RWPE2 (cell line): Measurements from ENCODE around the gene ZMYND15.

ENCODE experiments used
- ATAC-seq: fragments of 200-7000 bp; cut with Tn5 transposase; 3 replicates; pipeline ENCODE4 v1.9.1; 2021; ENCODE audit warnings: low read depth
- DNase-seq: peaks from one replicate; pipeline ENCODE4 v3.0.0-alpha.2; 2020; ENCODE audit warnings: low spot score
- H3K27ac ChIP-seq: fragments of 450-650 bp; 2 replicates; pipeline ENCODE4 v1.5.1; 2017; ENCODE audit warnings: mild to moderate bottlenecking; ENCODE audit not compliant: poor library complexity, severe bottlenecking
- H3K27me3 ChIP-seq: fragments of 250-450 bp; sonication (Bioruptor Pico); 2 replicates; pipeline ENCODE4 v1.5.1; 2021; ENCODE audit warnings: mild to moderate bottlenecking, moderate library complexity; ENCODE audit not compliant: insufficient read depth, poor library complexity, severe bottlenecking
- H3K36me3 ChIP-seq: fragments of 250-450 bp; sonication (Bioruptor Pico); 2 replicates; pipeline ENCODE4 v1.5.1; 2020; ENCODE audit warnings: low read depth, mild to moderate bottlenecking, moderate library complexity
- H3K4me1 ChIP-seq: fragments of 250-450 bp; sonication (Bioruptor Pico); 2 replicates; pipeline ENCODE4 v1.5.1; 2021; ENCODE audit warnings: mild to moderate bottlenecking, moderate library complexity; ENCODE audit not compliant: insufficient read depth, poor library complexity, severe bottlenecking
- H3K4me3 ChIP-seq: fragments of 250-450 bp; sonication (Bioruptor Pico); 2 replicates; pipeline ENCODE4 v1.5.1; 2021; ENCODE audit warnings: mild to moderate bottlenecking, moderate library complexity; ENCODE audit not compliant: severe bottlenecking
- H3K9me3 ChIP-seq: fragments of 250-450 bp; sonication (Bioruptor Pico); 2 replicates; pipeline ENCODE4 v1.5.1; 2021; ENCODE audit warnings: mild to moderate bottlenecking, moderate library complexity; ENCODE audit not compliant: severe bottlenecking
- CTCF ChIP-seq: fragments of 450-650 bp; IDR thresholded peaks from one replicate; pipeline ENCODE4 v1.5.1; 2017; ENCODE audit warnings: mild to moderate bottlenecking, moderate library complexity; ENCODE audit not compliant: poor library complexity, severe bottlenecking

ZMYND15 gene

GRCh38 chr17:4769628-4770027 lies 30.0 kb downstream of the ZMYND15 start:
- Histone ChIP-seq H3K27ac (no peak overlapping the region), H3K4me3 (no peak overlapping the region), H3K9me3 (no peaks in the 10 kb centered on the region), H3K4me1 (no peaks in the 10 kb centered on the region), H3K27me3 (no peaks in the 10 kb centered on the region), H3K36me3 (no peaks in the 10 kb centered on the region)
- TF ChIP-seq CTCF, result no peak
- DNase-seq (no peak), ATAC-seq (peak; percentile 53; the same call in 1 of the 3 replicates)

GRCh38 chr17:4771519-4772234 lies 32.0 kb downstream of the ZMYND15 start, which contains the start of gene TM4SF5:
TSS of gene TM4SF5 (plus strand) at chr17:4771886. CDS start at chr17:4771923, 37 bp downstream.
- Histone ChIP-seq H3K27ac (no peak within 1 kb of the TSS), H3K36me3 (no peaks in the 10 kb centered on the region), H3K4me1 (no peaks in the 10 kb centered on the region), H3K4me3 (no peak within 1 kb of the TSS), H3K27me3 (no peaks in the 10 kb centered on the region), H3K9me3 (no peaks in the 10 kb centered on the region)
- ATAC-seq (peak; percentile 25; the same call in 1 of the 3 replicates), DNase-seq (no peak)
- no peak for TF ChIP-seq CTCF

GRCh38 chr17:4772235-4772613 lies 32.6 kb downstream of the ZMYND15 start:
- Histone ChIP-seq H3K27me3 (no peaks in the 10 kb centered on the region), H3K9me3 (no peaks in the 10 kb centered on the region)

DNA sequence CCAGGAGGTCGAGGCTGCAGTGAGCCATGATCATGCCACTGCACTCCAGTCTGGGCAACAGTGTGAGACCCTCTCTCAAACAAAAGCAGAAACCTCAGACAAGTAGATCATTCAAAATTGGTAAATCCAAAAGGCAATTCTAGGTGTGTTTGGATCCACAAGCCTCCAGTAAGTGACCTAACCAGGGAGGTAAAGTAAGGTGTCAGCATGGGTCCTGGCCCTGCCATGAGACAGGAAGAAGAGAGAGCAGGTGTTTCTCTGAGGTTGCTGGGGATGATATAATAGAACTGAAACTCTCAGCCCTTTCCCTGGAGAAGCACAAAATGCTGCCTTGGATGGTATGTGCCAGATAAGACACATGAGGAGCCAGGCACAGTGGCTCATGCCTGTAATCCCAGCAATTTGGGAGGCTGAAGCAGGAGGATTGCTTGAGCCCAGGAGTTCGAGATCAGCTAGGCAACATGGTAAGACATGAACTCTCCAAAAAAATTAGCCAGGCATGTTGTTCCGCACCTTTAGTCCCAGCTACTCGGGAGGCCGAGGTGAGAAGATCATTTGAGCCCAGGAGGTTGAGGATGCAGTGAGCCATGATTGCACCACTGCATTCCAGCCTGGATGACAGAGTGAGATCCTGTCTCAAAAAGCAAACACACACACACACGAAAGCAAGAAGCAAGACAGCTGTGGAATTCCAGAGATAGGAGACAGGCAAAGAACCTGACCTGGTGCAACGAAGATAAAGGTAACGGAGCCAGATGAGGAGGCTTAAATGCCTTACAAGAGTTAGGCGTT lies 38.5 kb downstream of the ZMYND15 start:
- H3K4me3 ChIP-seq, result no peak overlapping the region
- TF ChIP-seq CTCF, result no peak
- no peak; the same call in 2 of the 3 replicates for ATAC-seq
- DNase-seq, result no peak
- no peaks in the 10 kb centered on the region for H3K4me1 ChIP-seq
- H3K36me3 ChIP-seq, result no peaks in the 10 kb centered on the region
- H3K27me3 ChIP-seq, result no peaks in the 10 kb centered on the region
- H3K9me3 ChIP-seq, result no peaks in the 10 kb centered on the region
- no peak overlapping the region for H3K27ac ChIP-seq

More at GRCh38 chr17:4772235-4772613, 32.6 kb downstream of the ZMYND15 start:
- ATAC-seq, result no peak
- H3K27ac ChIP-seq, result no peak overlapping the region
- DNase-seq, result no peak
- H3K4me3 ChIP-seq, result no peak overlapping the region
- TF ChIP-seq CTCF, result no peak
- no peaks in the 10 kb centered on the region for H3K4me1 ChIP-seq
- no peaks in the 10 kb centered on the region for H3K36me3 ChIP-seq
